Stimulated activated CD4-positive, alpha-beta T cell treated with anti-CD3 and anti-CD28 coated beads, Interleukin-1b, Interleukin-23, amount 100 ng/mL, for 4 hours (primary cell): ENCODE measurements around the gene CPEB4.

Experiments used
- DNase-seq, 2 donors: peaks; one replicate each; pipeline ENCODE4 v3.0.0-alpha.2; 2020; ENCODE audit warnings: low read depth in 2 of 2

The CPEB4 gene

GRCh38 chr5:173941758-173942401 lies 53.7 kb downstream of the CPEB4 start:
- no peak for DNase-seq

DNA sequence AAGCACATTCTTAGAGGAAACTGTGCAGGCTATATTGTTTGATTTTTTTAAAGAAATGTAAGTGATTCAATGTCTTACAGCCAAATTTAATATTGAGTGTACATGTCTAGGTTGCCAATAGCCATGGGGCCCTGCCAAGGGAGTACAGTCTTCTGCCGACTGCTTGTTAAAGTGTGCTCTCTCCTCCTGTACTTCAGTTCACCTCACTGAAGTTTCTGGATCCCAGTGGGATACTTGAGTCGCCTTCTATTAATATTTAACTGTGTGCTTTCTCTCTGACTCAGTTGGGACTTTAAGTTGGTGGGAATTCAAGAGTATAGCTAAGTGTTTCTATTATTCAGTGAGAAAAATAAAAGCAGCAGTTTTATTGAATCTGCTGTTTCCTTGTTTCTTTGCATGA lies 56.4 kb downstream of the CPEB4 start:
- no peak for DNase-seq

GRCh38 chr5:173945160-173945559 lies 57.0 kb downstream of the CPEB4 start:
- no peak for DNase-seq

DNA sequence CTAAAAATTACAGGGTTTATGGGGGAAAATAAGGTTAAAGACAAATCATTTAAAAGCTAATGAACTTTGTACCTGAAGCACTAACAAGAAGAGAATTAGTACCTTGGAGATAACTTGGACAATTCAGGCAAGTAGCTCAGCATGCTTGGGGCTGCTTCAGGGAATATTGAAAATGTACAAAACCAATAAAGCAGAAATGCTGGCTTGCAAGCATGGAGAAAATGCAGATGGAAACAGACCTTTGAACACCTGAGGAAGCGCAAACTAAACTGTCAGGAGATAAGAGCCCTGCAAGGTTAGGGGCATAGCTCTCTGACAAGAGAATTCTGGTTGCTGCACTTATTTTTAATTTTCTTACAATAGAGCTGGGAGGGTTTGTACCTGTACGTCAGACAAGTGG lies 58.2 kb downstream of the CPEB4 start:
- DNase-seq, result no peak

DNA sequence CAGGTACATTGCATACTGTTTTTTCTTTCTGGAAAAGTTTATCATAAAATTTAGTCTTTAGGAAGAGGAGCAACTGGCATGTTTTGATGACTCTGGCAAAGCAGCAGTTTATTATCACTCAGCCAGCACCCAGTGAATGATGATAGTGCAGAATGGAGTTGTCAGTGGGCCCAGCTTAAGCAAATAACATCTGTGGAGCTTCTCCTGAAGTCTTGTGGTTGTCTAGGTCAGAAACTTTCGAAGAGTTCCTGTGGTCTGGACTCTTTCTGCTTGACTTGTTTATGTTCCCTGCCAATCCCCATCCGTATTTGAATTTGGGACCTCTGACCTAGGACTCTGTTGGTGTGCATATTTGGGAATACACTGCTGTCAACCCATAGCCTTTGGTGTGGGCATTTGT lies 62.7 kb downstream of the CPEB4 start:
- no peak for DNase-seq

- no peak for DNase-seq
Measured at GRCh38 chr5:173953528-173954090, 65.5 kb downstream of the CPEB4 start.

DNA sequence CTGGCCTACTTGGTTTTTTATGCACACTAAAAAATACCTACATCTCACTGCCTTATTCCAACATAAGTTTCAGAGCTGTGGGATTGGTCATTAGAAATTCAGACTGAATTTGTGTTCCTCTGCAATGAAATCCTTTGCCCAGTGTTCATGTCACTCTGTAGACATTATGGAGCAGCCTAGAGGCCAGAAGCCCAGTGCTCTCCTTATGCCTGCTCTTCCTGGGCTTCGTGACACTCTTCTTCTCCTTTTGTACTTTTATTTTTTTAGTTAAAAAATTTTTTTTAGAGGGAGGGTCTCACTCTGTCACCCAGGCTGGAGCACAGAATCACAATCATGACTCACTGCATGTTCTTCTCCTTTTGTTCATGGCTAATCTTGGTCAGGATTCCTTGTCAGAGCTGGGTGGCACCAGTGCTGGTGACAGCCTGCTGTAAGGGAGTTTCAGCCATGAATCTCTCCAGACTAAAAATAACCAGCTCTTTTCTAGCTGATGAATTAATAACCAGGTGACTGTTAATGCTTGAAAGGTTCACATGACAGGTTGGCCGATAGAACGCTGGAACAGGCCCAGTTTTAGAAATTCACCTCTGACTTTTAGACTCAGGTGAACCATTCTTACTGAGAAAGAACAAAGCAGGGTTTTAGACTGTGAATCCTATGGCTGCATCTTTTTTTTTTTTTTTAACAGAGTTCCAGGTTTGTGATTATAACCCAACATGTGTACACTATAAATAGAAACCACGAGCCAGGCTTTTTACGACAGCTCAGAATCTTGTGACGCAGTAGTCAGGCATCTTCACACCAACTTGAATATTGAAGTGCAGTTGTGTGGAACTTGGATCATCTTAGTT lies 66.7 kb downstream of the CPEB4 start:
- no peak for DNase-seq

- no peak for DNase-seq
Measured at GRCh38 chr5:173960986-173961385, 72.8 kb downstream of the CPEB4 start.

DNA sequence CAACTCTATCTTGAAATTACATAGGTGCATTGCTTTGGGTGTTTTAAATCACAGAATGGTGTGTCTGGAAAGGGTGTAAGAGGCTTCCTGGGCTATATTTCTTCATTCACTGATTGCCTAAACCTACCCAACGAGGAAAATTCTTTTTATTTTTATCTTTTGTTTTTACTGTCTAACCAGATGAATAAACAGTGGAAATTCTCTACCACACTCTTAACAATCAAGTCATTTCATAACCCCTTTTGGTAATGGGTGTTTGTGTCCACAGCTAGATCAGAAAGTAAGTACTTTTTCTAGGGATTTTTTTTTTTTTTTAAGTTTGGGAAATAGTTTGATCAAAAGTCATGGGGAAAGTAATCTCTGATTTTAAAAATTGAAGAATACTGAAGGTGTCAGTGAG lies 73.3 kb downstream of the CPEB4 start:
- no peak for DNase-seq

- DNase-seq, result no peak
Measured at GRCh38 chr5:173962436-173962972, 74.4 kb downstream of the CPEB4 start.

GRCh38 chr5:173963182-173963838 lies 75.2 kb downstream of the CPEB4 start:
- DNase-seq, result no peak

GRCh38 chr5:173963867-173964441 lies 75.8 kb downstream of the CPEB4 start:
- DNase-seq, result no peak

DNA sequence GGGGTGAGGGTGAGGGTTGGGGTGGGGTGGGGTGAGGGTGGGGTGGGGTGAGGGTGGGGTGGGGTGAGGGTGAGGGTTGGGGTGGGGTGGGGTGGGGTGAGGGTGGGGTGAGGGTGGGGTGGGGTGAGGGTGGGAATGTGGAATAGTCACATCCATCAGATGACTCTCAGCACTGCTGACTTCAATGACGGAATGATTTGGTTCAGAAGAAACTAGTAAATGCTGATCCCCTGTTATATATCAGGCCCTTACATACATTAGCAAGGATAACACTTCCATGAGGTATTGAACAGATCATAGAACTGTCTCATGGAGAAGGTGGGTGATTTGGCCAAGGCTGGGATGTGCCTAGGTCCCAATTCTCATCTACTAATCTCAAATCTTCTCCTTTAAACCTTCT lies 76.4 kb downstream of the CPEB4 start:
- no peak for DNase-seq

GRCh38 chr5:173967241-173967640 lies 79.1 kb downstream of the CPEB4 start:
- DNase-seq, result no peak

GRCh38 chr5:173968154-173968797 lies 80.1 kb downstream of the CPEB4 start:
- no peak for DNase-seq

DNA sequence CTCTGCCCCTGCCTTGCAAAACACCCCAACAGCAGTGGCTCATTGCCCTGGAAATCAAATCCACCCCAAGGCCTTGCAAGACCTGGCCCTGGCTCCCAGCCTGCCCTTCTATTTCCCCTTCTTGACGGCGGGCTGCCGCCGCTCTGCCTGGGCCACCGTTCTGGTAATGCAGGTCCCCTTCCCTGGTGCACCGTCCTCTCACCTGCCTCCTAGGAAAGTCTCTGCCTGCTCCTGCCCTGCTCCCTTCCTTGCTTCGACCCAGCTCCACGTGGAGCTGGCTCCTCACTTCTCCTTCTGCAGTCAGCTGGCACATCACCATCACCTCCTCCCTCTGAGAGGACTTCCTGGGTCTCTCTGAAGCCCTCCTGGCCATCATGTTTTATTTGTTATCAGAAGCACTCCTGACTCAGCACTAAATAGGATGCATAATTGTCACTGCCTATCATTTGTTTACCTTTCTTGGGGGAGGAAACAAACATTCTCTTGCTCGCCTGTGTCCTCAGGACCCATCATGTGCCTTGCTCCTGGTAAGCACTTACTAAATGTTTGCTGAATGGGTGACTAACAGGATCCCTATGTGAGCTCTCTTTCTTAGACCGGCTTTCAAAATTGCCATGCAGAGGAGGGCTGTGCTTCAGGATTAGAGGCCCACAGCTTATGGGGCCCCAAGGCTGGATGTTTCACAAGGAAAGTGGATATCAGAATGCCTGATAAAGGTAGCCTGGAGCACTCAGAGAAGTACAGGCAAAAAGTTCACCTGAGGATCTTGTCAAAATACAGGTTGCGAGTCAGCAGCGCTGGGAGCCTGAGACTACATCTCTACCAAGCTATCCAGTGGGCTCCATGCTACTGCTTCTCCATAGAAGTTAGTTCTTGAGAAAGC lies 81.3 kb downstream of the CPEB4 start:
- DNase-seq, result no peak

DNA sequence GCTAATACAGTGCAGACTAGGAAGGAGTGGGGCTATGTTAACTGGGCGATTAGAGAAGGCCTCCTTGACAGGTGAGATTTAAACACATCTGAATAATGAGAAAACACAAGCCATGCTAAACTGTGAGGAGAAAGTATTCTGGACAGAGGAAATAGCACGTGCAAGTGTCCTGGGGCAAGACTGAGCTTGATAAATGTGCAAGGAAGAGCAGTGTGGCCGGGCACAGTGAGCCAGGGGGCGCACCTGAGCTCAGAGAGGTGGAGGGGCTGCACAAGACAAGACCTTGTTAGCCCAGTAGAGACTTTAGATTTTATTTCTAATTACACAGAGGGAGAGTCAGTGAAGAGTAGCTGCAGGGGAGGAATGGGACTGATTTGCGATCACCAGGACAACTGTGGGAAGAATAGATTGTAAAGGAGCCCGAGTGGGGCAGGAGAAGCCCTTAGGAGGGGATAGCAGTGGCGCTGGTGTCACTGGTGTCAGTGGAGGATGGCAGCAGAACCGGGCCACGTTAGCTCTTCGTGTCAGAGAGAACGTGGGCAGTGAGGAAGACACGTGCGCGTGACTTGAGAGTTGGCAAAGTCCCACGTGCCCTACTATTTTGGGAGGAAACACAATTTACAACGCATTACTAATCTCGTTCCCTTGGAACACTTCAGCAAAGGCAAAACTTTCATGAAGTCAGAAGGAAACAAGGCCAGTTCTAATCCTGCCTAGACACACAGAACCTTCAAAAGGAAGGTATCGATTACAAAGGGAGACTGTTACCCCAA lies 82.9 kb downstream of the CPEB4 start:
- DNase-seq, result no peak

GRCh38 chr5:173971681-173972345 lies 83.7 kb downstream of the CPEB4 start:
- DNase-seq, result no peak

GRCh38 chr5:173972607-173972924 lies 84.4 kb downstream of the CPEB4 start:
- DNase-seq, result no peak
